ENCODE results near the gene USB1. TPM values are rescaled to one million over a fixed set of nuclear protein-coding genes. Genes with fewer than 3 reads are reported as not detected.

USB1 gene, protein sequence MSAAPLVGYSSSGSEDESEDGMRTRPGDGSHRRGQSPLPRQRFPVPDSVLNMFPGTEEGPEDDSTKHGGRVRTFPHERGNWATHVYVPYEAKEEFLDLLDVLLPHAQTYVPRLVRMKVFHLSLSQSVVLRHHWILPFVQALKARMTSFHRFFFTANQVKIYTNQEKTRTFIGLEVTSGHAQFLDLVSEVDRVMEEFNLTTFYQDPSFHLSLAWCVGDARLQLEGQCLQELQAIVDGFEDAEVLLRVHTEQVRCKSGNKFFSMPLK
- total RNA-seq (14.1 and 18.8 TPM in 2 replicates), polyA plus RNA-seq (32.7 and 53.2 TPM in 2 replicates), polyA minus RNA-seq (ENCODE audit: low replicate concordance) (51.2 and 168 TPM in 2 replicates)
- polyA plus RNA-seq (2012) = 33.5 and 46.5 TPM in 2 replicates

DNA sequence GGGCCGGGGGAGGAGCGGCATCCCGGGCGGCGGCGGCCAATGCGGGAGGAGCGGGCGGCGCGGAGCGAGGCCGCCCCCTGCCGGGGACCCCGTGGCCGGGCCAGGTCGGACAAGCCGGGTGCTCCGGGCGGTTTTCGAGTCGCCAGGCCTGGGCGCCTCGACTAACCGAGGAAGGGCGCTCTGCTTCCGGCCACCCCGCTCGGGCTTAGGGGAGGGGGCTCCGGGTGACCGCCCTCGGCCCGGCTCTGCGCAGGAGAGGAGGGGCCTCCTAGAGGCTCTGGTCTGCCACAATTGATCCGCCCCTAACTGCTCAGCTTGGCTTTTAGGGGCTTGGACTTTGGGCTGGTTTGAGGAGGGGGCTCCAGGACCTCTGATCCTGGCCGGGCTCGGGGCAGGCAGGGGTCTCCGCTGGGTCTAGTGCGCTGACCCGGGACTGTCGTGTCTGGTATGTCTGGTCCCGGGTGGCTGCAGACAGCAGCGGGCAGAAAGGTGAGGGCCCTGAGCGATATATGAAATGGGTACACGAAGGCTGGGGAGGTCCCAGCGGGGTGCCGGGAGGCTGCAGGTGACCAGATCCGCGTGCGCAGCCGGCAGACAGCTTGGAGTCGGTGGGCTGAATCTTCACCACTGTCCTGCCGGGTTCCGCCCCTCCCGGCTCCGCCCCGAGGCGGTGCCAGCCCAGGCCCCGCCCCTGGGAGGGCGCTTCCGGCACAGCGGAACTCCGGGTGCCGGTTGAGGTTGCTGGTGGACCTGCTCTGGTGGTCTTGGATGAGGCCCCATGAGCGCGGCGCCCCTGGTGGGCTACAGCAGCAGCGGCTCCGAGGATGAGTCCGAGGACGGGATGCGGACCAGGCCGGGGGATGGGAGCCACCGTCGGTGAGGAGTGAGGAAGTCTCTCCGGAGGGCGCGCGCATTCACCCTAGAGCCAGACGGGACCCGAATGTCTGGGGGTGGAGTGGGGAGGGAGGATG is at the start of gene USB1:
TSS of gene USB1 (plus strand) at position 702 of the 971 bp plus-strand sequence. CDS start at position 779, 77 bp downstream.
- no peaks in the 10 kb centered on the region for H3K9me3 ChIP-seq (ENCODE audit: control insufficient read depth, insufficient read depth, low read depth, low read length)
- no peaks in the 10 kb centered on the region for H4K20me1 ChIP-seq (ENCODE audit: control insufficient read depth, extremely low read depth, insufficient read depth, low read length)
- peaks cover 14% of the 10 kb centered on the region for H3K36me3 ChIP-seq (ENCODE audit: control insufficient read depth, insufficient read depth, low read length)
- H3K4me1 ChIP-seq (ENCODE audit: control insufficient read depth, extremely low read depth, insufficient read depth, low read length) = peaks cover 2% of the 10 kb centered on the region
- H3K79me2 ChIP-seq (ENCODE audit: control insufficient read depth, insufficient read depth, low read length) = peaks cover 3% of the 10 kb centered on the region
- no peaks in the 10 kb centered on the region for H3K27me3 ChIP-seq (ENCODE audit: control insufficient read depth, insufficient read depth, low read length)
- peak within 1 kb of the TSS; percentile 74 for H3K9ac ChIP-seq (ENCODE audit: insufficient read depth, low read length)
- H2AFZ ChIP-seq (ENCODE audit: low read length) = peak within 1 kb of the TSS; percentile 93
- TF ChIP-seq EZH2 (IDR thresholded peaks at IDR 0.05; ENCODE audit: low read length, missing control alignments) = no peak
- TF ChIP-seq, protein P1, sequence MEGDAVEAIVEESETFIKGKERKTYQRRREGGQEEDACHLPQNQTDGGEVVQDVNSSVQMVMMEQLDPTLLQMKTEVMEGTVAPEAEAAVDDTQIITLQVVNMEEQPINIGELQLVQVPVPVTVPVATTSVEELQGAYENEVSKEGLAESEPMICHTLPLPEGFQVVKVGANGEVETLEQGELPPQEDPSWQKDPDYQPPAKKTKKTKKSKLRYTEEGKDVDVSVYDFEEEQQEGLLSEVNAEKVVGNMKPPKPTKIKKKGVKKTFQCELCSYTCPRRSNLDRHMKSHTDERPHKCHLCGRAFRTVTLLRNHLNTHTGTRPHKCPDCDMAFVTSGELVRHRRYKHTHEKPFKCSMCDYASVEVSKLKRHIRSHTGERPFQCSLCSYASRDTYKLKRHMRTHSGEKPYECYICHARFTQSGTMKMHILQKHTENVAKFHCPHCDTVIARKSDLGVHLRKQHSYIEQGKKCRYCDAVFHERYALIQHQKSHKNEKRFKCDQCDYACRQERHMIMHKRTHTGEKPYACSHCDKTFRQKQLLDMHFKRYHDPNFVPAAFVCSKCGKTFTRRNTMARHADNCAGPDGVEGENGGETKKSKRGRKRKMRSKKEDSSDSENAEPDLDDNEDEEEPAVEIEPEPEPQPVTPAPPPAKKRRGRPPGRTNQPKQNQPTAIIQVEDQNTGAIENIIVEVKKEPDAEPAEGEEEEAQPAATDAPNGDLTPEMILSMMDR (conservative IDR thresholded peaks at IDR 0.05 in 1 of 2, IDR thresholded peaks at IDR 0.05 in 1 of 2; ENCODE audit: low read depth in 1 of 2, low read length in 2 of 2) = peak; percentile 36
- peak; percentile 72 to 77 for DNase-seq (ENCODE audit: low read depth in 2 of 2)
- peak within 1 kb of the TSS; percentile 61 for H3K27ac ChIP-seq (ENCODE audit: insufficient read depth, low read length)
- H3K4me3 ChIP-seq (replicated peaks in 1 of 4; ENCODE audit: control extremely low read depth in 1 of 4, insufficient read depth in 1 of 4, low read depth in 3 of 4, low read length in 4 of 4) = peak within 1 kb of the TSS; percentile 71 to 87 (median 84)
- peak within 1 kb of the TSS; percentile 93 for H3K4me2 ChIP-seq (ENCODE audit: extremely low read depth, insufficient read depth, low read length)

DNA sequence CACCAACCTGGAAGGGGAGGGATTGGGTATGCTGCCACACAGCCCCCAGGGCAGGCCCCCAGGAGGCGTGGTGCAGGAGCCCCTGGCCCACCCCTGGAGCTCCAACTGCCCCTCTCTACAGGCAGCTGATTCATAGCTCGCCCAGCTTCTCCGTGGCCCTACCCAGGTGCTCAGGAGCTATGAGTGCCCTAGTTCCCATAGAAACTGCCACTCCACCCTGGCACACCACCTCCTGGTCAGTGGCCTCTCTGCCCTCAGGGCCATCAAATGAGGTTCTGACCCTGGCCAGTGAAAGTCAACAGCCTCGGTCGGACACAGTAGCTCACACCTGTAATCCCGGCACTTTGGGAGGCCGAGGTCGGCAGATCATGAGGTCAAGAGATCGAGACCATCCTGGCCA is 48.3 kb upstream of the USB1 start:
- Histone ChIP-seq H3K4me2 (ENCODE audit: extremely low read depth, insufficient read depth, low read length) (no peak overlapping the region), H3K79me2 (ENCODE audit: control insufficient read depth, insufficient read depth, low read length) (no peaks in the 10 kb centered on the region), H3K4me1 (ENCODE audit: control insufficient read depth, extremely low read depth, insufficient read depth, low read length) (no peaks in the 10 kb centered on the region), H3K4me3 (replicated peaks in 1 of 4; ENCODE audit: control extremely low read depth in 1 of 4, insufficient read depth in 1 of 4, low read depth in 3 of 4, low read length in 4 of 4) (no peak overlapping the region), H2AFZ (ENCODE audit: low read length) (no peak overlapping the region), H3K9ac (ENCODE audit: insufficient read depth, low read length) (no peak overlapping the region), H3K27ac (ENCODE audit: insufficient read depth, low read length) (no peak overlapping the region), H3K9me3 (ENCODE audit: control insufficient read depth, insufficient read depth, low read depth, low read length) (no peaks in the 10 kb centered on the region), H3K36me3 (ENCODE audit: control insufficient read depth, insufficient read depth, low read length) (no peaks in the 10 kb centered on the region), H4K20me1 (ENCODE audit: control insufficient read depth, extremely low read depth, insufficient read depth, low read length) (no peaks in the 10 kb centered on the region), H3K27me3 (ENCODE audit: control insufficient read depth, insufficient read depth, low read length) (no peaks in the 10 kb centered on the region)
- DNase-seq (ENCODE audit: low read depth in 2 of 2) = no peak
- TF ChIP-seq EZH2 (IDR thresholded peaks at IDR 0.05; ENCODE audit: low read length, missing control alignments) = no peak
- TF ChIP-seq, protein P1 (conservative IDR thresholded peaks at IDR 0.05 in 1 of 2, IDR thresholded peaks at IDR 0.05 in 1 of 2; ENCODE audit: low read depth in 1 of 2, low read length in 2 of 2) = no peak

DNA sequence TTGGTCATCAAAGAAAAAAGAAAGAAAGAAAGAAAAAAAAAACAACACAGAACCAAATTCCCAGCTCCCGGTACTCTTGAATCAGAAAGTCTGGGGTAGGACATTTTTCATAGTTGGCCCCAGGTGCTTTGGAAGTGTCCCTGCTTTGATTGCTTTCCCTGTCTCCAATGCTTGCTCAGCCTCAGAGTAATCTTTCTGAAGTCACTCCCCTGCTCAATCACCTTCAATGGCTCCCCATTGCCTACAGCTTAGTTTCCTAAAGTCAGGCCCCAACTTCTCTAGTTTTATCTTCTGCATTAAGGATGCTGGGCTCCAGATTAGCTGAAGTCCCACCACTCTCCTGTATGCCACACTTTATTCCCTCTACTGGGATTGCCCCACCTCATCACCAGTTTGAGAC is 47.4 kb upstream of the USB1 start:
- no peaks in the 10 kb centered on the region for H3K27me3 ChIP-seq (ENCODE audit: control insufficient read depth, insufficient read depth, low read length)
- TF ChIP-seq, protein P1 (conservative IDR thresholded peaks at IDR 0.05 in 1 of 2, IDR thresholded peaks at IDR 0.05 in 1 of 2; ENCODE audit: low read depth in 1 of 2, low read length in 2 of 2) = no peak
- TF ChIP-seq EZH2 (IDR thresholded peaks at IDR 0.05; ENCODE audit: low read length, missing control alignments) = no peak

More for the DNA sequence above, 47.4 kb upstream of the USB1 start:
- H3K4me1 ChIP-seq (ENCODE audit: control insufficient read depth, extremely low read depth, insufficient read depth, low read length) = no peaks in the 10 kb centered on the region
- H3K9ac ChIP-seq (ENCODE audit: insufficient read depth, low read length) = no peak overlapping the region
- no peak overlapping the region for H3K27ac ChIP-seq (ENCODE audit: insufficient read depth, low read length)
- no peaks in the 10 kb centered on the region for H3K79me2 ChIP-seq (ENCODE audit: control insufficient read depth, insufficient read depth, low read length)
- no peak overlapping the region for H3K4me2 ChIP-seq (ENCODE audit: extremely low read depth, insufficient read depth, low read length)
- no peaks in the 10 kb centered on the region for H4K20me1 ChIP-seq (ENCODE audit: control insufficient read depth, extremely low read depth, insufficient read depth, low read length)
- DNase-seq (ENCODE audit: low read depth in 2 of 2) = no peak
- H3K36me3 ChIP-seq (ENCODE audit: control insufficient read depth, insufficient read depth, low read length) = no peaks in the 10 kb centered on the region
- H3K9me3 ChIP-seq (ENCODE audit: control insufficient read depth, insufficient read depth, low read depth, low read length) = no peaks in the 10 kb centered on the region
- H2AFZ ChIP-seq (ENCODE audit: low read length) = no peak overlapping the region
- H3K4me3 ChIP-seq (replicated peaks in 1 of 4; ENCODE audit: control extremely low read depth in 1 of 4, insufficient read depth in 1 of 4, low read depth in 3 of 4, low read length in 4 of 4) = no peak overlapping the region
